Measurements from ENCODE around the gene EZR.

The EZR gene

GRCh38 chr6:158737082-158737709 lies 82.0 kb downstream of the EZR start:
- Histone ChIP-seq H3K9ac (ENCODE audit: insufficient read length, low read depth) (no peak overlapping the region), H3K4me1 (ENCODE audit: insufficient read depth, insufficient read length) (no peaks in the 10 kb centered on the region), H3K36me3 (ENCODE audit: insufficient read depth, insufficient read length, low read length) (no peaks in the 10 kb centered on the region), H3K4me3 (ENCODE audit: insufficient read length, low read depth) (no peak overlapping the region), H3K9me3 (ENCODE audit: insufficient read depth, low read length) (peaks cover 20% of the 10 kb centered on the region; the same call in 1 of the 2 replicates), H3K27me3 (ENCODE audit: insufficient read depth, insufficient read length) (no peaks in the 10 kb centered on the region)
- no peak for DNase-seq (ENCODE audit: low read depth, low spot score)
- TF ChIP-seq SUZ12 (IDR thresholded peaks at IDR 0.05; ENCODE audit: extremely low read depth, insufficient read depth, insufficient read length) (no peak), ZNF274 (IDR thresholded peaks at IDR 0.05; ENCODE audit: low read depth, low read length) (no peak), YY1 (IDR thresholded peaks at IDR 0.05; ENCODE audit: insufficient read depth, insufficient read length) (no peak)

GRCh38 chr6:158735009-158735408 lies 84.2 kb downstream of the EZR start:
- H3K9ac ChIP-seq (ENCODE audit: insufficient read length, low read depth), result no peak overlapping the region
- peaks cover 26% of the 10 kb centered on the region; the same call in 1 of the 2 replicates for H3K9me3 ChIP-seq (ENCODE audit: insufficient read depth, low read length)
- no peak for DNase-seq (ENCODE audit: low read depth, low spot score)
- TF ChIP-seq ZNF274 (IDR thresholded peaks at IDR 0.05; ENCODE audit: low read depth, low read length) (no peak), YY1 (IDR thresholded peaks at IDR 0.05; ENCODE audit: insufficient read depth, insufficient read length) (no peak), SUZ12 (IDR thresholded peaks at IDR 0.05; ENCODE audit: extremely low read depth, insufficient read depth, insufficient read length) (no peak)
- H3K27me3 ChIP-seq (ENCODE audit: insufficient read depth, insufficient read length), result no peaks in the 10 kb centered on the region
- no peaks in the 10 kb centered on the region for H3K4me1 ChIP-seq (ENCODE audit: insufficient read depth, insufficient read length)
- H3K4me3 ChIP-seq (ENCODE audit: insufficient read length, low read depth), result no peak overlapping the region
- no peaks in the 10 kb centered on the region for H3K36me3 ChIP-seq (ENCODE audit: insufficient read depth, insufficient read length, low read length)

- H3K9ac ChIP-seq (ENCODE audit: insufficient read length, low read depth), result no peak overlapping the region
Measured at GRCh38 chr6:158730541-158730907, 88.6 kb downstream of the EZR start.

DNA sequence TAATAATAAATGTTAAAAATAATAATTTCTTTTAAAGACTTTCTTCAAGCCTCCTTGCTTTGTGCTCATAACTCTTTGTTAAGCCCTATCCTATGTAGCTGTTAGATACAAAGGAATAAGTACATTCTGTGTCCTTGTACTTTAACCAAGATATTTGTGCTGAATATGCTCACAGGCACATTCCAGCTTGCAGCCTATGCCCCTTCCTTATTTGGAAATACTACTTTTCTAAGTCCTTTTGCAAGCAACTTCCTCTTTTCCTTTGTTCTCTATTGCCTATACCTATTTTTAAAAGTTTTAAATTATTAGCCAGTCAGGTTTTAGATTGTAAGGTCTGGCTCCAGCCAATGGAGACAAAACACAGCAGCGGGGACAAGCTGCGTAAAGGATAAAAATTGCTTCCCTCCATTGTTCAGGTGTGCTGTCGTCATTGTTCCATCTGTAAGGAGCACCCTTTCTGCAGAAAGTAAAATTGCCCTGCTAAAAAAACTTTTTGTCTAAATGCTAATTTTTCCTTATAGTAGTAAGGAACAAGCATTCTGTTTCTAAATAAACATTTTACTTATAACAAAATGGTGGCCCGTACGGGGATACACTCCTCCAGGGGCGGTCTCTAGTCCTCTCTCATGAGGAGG lies 89.1 kb downstream of the EZR start:
- H3K27me3 ChIP-seq (ENCODE audit: insufficient read depth, insufficient read length), result no peaks in the 10 kb centered on the region
- no peak overlapping the region for H3K9ac ChIP-seq (ENCODE audit: insufficient read length, low read depth)
- TF ChIP-seq YY1 (IDR thresholded peaks at IDR 0.05; ENCODE audit: insufficient read depth, insufficient read length), result no peak
- no peak for TF ChIP-seq SUZ12 (IDR thresholded peaks at IDR 0.05; ENCODE audit: extremely low read depth, insufficient read depth, insufficient read length)
- no peak for TF ChIP-seq ZNF274 (IDR thresholded peaks at IDR 0.05; ENCODE audit: low read depth, low read length)
- H3K36me3 ChIP-seq (ENCODE audit: insufficient read depth, insufficient read length, low read length), result no peaks in the 10 kb centered on the region
- H3K4me3 ChIP-seq (ENCODE audit: insufficient read length, low read depth), result no peak overlapping the region
- peaks cover 20% of the 10 kb centered on the region; the same call in 1 of the 2 replicates for H3K9me3 ChIP-seq (ENCODE audit: insufficient read depth, low read length)
- no peak for DNase-seq (ENCODE audit: low read depth, low spot score)
- H3K4me1 ChIP-seq (ENCODE audit: insufficient read depth, insufficient read length), result no peaks in the 10 kb centered on the region

More at GRCh38 chr6:158730541-158730907, 88.6 kb downstream of the EZR start:
- Histone ChIP-seq H3K9me3 (ENCODE audit: insufficient read depth, low read length) (peaks cover 20% of the 10 kb centered on the region; the same call in 1 of the 2 replicates), H3K27me3 (ENCODE audit: insufficient read depth, insufficient read length) (no peaks in the 10 kb centered on the region), H3K4me3 (ENCODE audit: insufficient read length, low read depth) (no peak overlapping the region), H3K4me1 (ENCODE audit: insufficient read depth, insufficient read length) (no peaks in the 10 kb centered on the region), H3K36me3 (ENCODE audit: insufficient read depth, insufficient read length, low read length) (no peaks in the 10 kb centered on the region)
- no peak for DNase-seq (ENCODE audit: low read depth, low spot score)
- TF ChIP-seq SUZ12 (IDR thresholded peaks at IDR 0.05; ENCODE audit: extremely low read depth, insufficient read depth, insufficient read length) (no peak), YY1 (IDR thresholded peaks at IDR 0.05; ENCODE audit: insufficient read depth, insufficient read length) (no peak), ZNF274 (IDR thresholded peaks at IDR 0.05; ENCODE audit: low read depth, low read length) (no peak)

GRCh38 chr6:158725704-158726103 lies 93.5 kb downstream of the EZR start:
- Histone ChIP-seq H3K27me3 (ENCODE audit: insufficient read depth, insufficient read length) (no peaks in the 10 kb centered on the region), H3K9ac (ENCODE audit: insufficient read length, low read depth) (no peak overlapping the region), H3K4me3 (ENCODE audit: insufficient read length, low read depth) (no peak overlapping the region), H3K4me1 (ENCODE audit: insufficient read depth, insufficient read length) (no peaks in the 10 kb centered on the region), H3K36me3 (ENCODE audit: insufficient read depth, insufficient read length, low read length) (no peaks in the 10 kb centered on the region), H3K9me3 (ENCODE audit: insufficient read depth, low read length) (peaks cover 10% of the 10 kb centered on the region; the same call in 1 of the 2 replicates)
- no peak for DNase-seq (ENCODE audit: low read depth, low spot score)
- TF ChIP-seq SUZ12 (IDR thresholded peaks at IDR 0.05; ENCODE audit: extremely low read depth, insufficient read depth, insufficient read length) (no peak), YY1 (IDR thresholded peaks at IDR 0.05; ENCODE audit: insufficient read depth, insufficient read length) (no peak), ZNF274 (IDR thresholded peaks at IDR 0.05; ENCODE audit: low read depth, low read length) (no peak)

DNA sequence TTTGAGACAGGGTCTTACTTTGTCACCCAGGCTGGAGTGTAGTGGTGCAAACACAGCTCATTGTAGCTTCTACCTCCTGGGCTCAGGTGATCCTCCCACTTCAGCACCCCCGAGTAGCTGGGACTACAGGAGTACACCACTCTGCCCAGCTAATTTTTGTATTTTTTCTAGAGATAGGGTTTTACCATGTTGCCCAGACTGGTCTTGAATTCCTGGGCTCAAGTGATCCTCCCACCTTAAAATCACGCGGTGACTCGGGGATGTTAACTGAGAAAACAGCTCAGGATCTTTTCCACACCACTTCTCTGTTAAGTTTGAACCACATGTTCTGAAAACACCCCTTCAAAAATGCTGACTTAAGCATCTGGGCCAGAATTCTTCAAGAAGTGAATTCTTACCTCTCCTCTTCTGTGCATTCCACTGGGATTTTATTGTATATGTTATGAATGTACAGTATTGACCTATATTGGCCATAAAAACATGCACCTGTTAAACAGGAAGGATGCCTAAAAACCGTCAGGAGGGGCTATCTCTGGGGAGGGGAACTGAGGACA lies 96.9 kb downstream of the EZR start:
- no peak overlapping the region for H3K4me3 ChIP-seq (ENCODE audit: insufficient read length, low read depth)
- H3K4me1 ChIP-seq (ENCODE audit: insufficient read depth, insufficient read length), result no peaks in the 10 kb centered on the region
- no peaks in the 10 kb centered on the region for H3K9me3 ChIP-seq (ENCODE audit: insufficient read depth, low read length)
- no peaks in the 10 kb centered on the region for H3K36me3 ChIP-seq (ENCODE audit: insufficient read depth, insufficient read length, low read length)
- no peaks in the 10 kb centered on the region for H3K27me3 ChIP-seq (ENCODE audit: insufficient read depth, insufficient read length)
- no peak overlapping the region for H3K9ac ChIP-seq (ENCODE audit: insufficient read length, low read depth)
- DNase-seq (ENCODE audit: low read depth, low spot score), result no peak
- no peak for TF ChIP-seq ZNF274 (IDR thresholded peaks at IDR 0.05; ENCODE audit: low read depth, low read length)
- no peak for TF ChIP-seq YY1 (IDR thresholded peaks at IDR 0.05; ENCODE audit: insufficient read depth, insufficient read length)
- TF ChIP-seq SUZ12 (IDR thresholded peaks at IDR 0.05; ENCODE audit: extremely low read depth, insufficient read depth, insufficient read length), result no peak

- peak; percentile 40 for DNase-seq (ENCODE audit: low read depth, low spot score)
- Histone ChIP-seq H3K9ac (ENCODE audit: insufficient read length, low read depth) (no peak overlapping the region), H3K4me1 (ENCODE audit: insufficient read depth, insufficient read length) (peaks cover 2% of the 10 kb centered on the region), H3K36me3 (ENCODE audit: insufficient read depth, insufficient read length, low read length) (no peaks in the 10 kb centered on the region), H3K9me3 (ENCODE audit: insufficient read depth, low read length) (no peaks in the 10 kb centered on the region), H3K27me3 (ENCODE audit: insufficient read depth, insufficient read length) (no peaks in the 10 kb centered on the region), H3K4me3 (ENCODE audit: insufficient read length, low read depth) (no peak overlapping the region)
- TF ChIP-seq YY1 (IDR thresholded peaks at IDR 0.05; ENCODE audit: insufficient read depth, insufficient read length), result no peak
- TF ChIP-seq ZNF274 (IDR thresholded peaks at IDR 0.05; ENCODE audit: low read depth, low read length), result no peak
- no peak for TF ChIP-seq SUZ12 (IDR thresholded peaks at IDR 0.05; ENCODE audit: extremely low read depth, insufficient read depth, insufficient read length)
Measured at GRCh38 chr6:158718461-158719046, 100.6 kb downstream of the EZR start.

Measured in NT2/D1 (cell line).